GM12874 (cell line): Measurements from ENCODE around the gene RHEB.

ENCODE experiments used
- CTCF ChIP-seq: IDR thresholded peaks from 2 replicates; pipeline ENCODE4 v1.5.1; 2011; ENCODE audit warnings: low read depth, mild to moderate bottlenecking, control low read depth, low read length, moderate library complexity; ENCODE audit not compliant: insufficient read depth

Gene RHEB

DNA sequence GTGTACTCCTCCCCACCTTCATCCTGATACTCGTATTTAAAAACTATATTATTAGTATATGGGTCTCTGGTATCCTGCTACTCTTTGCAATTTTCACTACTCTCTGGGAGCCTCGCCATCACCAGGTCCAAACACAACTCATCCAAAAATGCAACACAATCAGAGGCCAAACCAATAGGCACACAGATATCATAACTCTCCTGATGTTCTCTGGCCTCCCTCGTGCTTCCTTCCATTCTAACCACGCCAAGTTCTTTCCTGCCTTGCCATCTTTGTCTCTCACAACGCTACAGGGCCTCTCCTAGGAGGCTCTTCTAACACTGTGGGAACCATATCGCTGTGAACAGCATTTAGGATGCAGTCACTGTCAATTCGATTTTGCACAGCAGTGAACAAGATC is 7.3 kb downstream of the RHEB start:
- no peak for TF ChIP-seq CTCF

GRCh38 chr7:151511946-151512345 is 7.7 kb downstream of the RHEB start:
- TF ChIP-seq CTCF = no peak

DNA sequence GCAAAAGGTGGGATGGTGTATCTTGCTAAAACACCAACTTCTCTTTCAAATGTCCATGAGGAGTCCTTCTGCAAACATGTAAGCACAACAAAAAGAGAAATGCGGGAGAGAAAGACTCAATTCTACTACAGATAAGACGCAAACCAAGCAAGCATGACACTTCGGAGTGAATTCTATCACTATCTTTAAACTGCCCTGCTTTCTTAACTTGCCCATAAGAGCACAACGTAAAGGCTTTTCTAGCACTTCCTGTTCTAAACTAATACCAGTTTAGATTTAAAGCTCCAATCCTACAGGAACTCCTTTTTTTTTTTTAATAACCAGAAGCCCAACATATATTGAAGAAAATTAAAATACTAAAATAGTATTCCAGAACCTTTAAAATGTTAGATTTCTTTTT is 8.4 kb downstream of the RHEB start:
- no peak for TF ChIP-seq CTCF

DNA sequence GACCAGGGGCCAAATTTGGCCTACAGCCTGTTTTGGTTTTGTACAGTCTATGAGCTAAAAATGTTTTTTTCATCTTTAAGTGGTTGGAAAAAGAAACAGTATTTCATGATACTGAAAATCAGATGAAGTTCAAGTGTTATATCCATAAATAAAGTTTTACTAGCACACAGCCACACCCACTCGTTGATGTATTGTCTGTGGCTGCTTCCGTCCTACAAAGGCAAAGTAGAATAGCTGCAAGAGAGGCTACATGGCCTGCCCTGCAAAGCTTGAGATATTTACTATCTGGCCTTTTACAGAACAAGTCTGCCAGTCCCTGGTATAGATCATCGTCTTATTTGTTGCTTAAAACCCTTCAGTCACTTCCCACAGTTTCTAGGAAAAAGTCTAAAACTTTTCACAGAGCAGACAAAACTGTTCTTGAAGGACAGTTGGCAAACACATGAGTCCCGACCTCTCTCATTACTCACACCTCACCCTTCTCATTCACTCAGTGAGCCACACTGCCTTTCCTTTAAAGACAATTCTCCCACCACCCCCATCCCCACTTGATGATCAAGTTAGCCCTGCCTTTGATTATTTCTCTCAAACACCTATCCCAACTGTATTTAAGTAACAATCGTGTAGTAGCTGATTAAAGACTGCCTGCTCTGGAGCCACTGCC is 9.9 kb downstream of the RHEB start:
- no peak for TF ChIP-seq CTCF

- TF ChIP-seq CTCF = no peak
Observed at GRCh38 chr7:151508991-151509390, 10.7 kb downstream of the RHEB start.

- no peak for TF ChIP-seq CTCF
Observed at GRCh38 chr7:151507806-151508205, 11.9 kb downstream of the RHEB start.

DNA sequence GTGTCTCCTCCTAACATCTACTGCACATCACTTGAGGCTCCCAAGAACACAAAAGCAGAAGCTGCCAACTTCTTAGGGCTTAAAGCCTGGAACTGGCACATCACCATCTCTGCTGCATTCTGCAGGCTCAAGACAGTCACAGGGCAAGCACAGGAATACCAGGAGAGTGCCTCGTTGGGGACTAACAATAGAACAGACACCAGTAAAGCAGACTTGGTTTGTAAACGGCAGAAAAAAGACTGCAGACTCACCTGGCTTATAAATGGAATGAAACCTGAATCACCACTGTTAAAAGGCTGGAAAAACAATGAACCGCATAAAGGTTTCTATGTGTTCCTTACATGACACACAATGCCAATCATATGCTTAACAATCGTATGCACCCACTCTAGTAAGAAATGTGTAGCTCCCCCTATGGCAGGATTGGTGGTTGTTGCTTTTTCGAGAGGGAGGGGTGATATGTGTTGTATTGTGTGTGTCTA is 12.8 kb downstream of the RHEB start:
- no peak for TF ChIP-seq CTCF
